Measurements from ENCODE around the gene SAG. TPM values are rescaled to one million over a fixed set of nuclear protein-coding genes. Genes with fewer than 3 reads are reported as not detected.

Gene SAG
- not detected in 2 replicates for total RNA-seq

DNA sequence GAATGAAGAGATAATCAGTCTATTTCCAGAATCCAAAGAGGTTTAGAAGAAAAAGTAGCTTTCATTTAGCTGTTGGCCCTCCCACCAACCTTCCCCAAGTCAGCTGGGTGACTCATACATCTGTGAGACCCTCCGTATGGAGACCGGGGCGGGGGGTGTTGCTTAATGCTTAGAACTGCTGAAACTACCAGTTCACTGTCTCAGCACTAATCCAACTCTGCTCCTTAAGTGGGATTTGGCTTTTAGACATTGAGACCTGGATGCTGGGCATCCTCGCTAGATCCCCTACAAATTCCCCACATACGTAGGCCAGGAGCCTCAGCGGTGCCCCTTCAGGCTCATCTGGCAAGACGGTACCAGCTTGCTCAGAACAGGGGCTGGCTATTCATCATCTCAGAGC, at the start of gene SAG:
TSS of gene SAG (plus strand) at position 252 of the 400 bp plus-strand sequence. CDS start 1,374 bp downstream, outside the sequence.

DNA sequence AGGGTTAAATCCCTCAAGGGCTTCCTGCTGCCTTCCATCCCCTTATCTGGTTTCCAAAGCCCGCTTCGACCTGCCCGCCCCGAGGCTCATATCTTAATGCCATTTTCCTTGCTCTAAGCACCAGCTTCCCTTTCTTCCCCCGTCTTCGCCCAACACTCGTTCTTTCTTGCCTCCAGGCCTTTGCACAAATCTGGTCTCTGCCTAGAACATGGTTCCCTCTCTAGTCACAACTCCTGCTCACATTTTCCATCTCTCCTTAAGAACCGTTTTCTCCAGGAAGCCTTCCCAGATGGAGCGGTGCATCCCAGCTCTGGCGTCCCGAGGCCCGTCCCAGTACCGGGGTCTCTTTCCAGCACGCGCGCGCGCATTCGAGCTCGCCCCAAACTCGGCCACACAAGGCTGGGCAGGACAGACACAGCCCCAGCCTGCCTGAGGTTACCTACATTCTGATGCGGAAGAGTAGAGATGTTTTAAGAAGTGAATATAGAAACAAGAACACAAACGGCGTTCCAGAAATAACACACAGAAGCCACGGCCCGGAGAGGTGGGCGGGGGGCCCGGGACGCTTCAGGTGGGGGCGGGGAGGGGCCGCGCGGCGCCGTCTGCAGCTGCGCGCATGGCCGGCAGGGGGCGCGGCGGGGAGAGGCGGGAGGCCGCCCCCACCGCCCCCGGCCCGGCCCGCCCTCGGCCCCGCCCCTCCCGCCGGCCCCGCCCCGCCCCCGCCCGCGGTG, 46.3 kb downstream of the SAG start, which contains the start of gene DGKD:
TSS of gene DGKD (plus strand) at position 726 of the 731 bp plus-strand sequence. CDS start 25 bp downstream, outside the sequence.

Other genes starting within 250 kb of the SAG start
- gene INPP5D, start 247.5 kb upstream of the SAG start, total RNA-seq: 0.59 and 0.65 TPM in 2 replicates
- gene ATG16L1, start 56.1 kb upstream of the SAG start, total RNA-seq: 34.0 and 47.7 TPM in 2 replicates
- 17.8 and 23.6 TPM in 2 replicates for gene DGKD, start 46.7 kb downstream of the SAG start, total RNA-seq

All from smooth muscle cell of the pulmonary artery (primary cell).